Pons (tissue), 1 donor: Measurements from ENCODE around the gene PRKACB.

Experiments
- DNase-seq: peaks from one replicate; pipeline ENCODE4 v3.0.0-alpha.2; 2016; ENCODE audit warnings: low spot score

PRKACB gene

DNA sequence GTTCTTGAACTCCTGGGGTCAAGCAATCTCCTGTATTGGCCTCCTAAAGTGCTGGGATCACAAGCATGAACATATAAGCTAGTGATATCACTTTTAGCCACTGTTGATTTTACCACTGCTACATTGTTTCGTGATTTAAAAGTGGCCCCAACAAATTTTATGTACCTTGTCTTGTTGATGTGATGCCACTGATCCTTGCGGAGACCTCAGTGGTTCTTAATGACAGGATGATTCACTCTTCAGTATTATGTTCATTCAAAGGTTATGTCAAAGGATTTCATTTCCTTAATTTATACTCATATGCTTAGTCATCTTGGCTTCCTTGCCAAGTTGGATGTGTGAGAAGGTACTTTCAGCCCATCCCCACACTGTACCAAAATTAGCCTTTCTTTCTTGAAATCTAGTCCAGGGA, 12.1 kb downstream of the PRKACB start:
- no peak for DNase-seq

DNA sequence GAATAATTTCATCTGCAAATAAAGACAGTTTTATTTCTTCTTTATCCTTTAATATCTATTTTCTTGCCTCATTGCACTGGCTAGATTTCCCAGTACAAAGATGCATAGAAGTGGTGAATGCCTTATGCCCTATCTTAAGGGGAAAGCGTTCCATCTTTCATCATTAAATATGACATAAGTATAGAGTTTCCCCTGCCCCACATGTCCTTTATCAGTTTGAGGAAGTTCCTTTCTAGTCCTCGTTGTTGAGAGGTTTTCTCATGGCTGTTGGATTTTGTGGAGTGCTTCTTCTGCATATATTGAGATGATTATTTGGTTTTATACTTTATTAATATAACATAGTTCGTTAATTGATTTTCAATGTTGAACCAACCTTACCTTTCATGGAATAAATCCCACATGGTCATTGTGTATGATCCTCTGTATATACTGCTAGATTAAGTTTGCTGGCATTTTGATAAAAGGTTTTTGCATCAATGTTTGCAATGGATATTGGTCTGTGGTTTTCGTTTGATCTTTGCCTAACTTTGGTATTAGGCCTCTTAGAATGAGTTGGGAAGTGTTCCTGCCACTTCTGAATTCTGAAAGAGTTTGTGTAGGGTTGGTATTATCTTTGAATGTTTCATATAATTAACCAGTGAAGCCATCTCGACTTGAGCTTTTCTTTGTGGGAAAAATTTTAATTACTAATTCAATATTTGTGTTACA, 15.6 kb downstream of the PRKACB start:
- no peak for DNase-seq

GRCh38 chr1:84162295-84162694, 18.2 kb downstream of the PRKACB start:
- no peak for DNase-seq

DNA sequence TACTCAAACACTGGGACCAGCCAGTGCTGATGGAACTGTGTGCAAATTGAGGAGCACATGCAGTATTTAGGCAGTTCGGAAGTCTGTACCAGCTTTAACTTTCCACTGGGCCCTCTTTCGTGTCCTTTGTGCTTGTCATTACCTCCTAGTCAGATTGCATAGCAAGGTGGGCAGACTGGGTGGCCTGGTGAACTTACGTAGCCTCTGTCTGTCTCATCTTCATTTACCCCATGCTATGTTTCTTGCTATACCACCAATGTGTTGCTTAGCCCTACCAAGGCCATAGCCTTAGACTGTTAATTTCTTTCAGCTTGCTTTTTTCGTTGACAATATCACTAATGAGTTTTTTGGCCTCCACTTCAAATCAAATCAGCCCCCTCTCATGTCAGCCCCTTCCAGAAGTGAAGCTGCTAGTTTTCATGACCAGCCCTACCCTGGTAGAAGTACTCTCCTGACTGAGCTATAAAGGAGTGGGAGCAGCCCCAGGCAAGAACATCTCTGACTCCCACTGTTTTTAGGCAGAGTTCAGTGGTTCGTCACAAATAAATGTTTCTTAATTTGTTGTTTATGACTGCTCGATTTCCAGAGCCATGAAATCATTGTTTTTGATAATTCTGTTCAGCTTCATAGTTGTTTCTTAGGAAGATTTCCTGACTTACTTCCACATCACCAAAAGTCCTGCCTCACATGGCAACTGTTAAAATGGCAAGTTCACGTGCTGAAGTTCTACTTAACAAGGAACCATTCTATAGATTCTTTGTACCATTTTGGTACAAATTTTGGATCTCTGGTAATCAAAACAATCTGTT, 19.3 kb downstream of the PRKACB start:
- peak; percentile 70 for DNase-seq

- DNase-seq: peak; percentile 73
These were observed 20.1 kb downstream of the PRKACB start for GRCh38 chr1:84164161-84164560.

- peak; percentile 84 for DNase-seq
These were observed 20.5 kb downstream of the PRKACB start for GRCh38 chr1:84164567-84165021.

DNA sequence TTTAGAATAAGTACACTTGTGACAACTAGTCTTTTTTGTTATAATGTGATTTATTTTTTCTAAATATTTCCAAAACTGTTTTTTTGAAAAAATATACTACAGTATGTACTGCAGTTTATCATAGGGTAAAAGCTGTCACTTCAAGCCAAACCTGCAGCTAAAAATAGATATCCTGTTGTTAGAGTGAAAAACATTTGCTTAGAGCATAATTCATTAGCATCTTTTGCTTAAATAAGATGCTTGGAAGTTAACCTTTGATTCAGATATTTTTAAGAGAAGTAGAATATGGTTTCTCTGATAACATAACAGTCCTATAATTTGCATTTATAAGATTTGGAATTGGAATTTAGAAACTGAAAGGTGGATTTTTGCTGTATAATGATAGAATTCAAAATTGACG, 21.5 kb downstream of the PRKACB start:
- no peak for DNase-seq

DNA sequence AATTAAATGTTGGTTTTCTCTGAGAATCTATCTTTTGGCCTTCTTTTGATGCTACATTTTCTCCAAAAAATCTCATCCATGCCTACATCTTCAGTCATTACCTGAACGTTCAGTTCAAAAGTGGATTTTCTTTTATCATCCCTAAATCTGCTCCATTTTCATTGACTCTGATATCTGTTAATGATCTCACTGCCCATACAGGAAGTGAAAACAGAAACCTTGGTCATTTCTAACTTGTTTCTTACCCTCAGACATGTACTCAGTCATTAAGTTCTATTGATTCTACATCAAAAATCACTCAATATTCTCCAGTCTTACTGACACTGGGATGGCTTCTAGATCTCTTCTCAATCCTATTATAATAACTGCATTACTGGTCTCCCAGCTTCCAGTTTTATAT, 22.7 kb downstream of the PRKACB start:
- no peak for DNase-seq

DNA sequence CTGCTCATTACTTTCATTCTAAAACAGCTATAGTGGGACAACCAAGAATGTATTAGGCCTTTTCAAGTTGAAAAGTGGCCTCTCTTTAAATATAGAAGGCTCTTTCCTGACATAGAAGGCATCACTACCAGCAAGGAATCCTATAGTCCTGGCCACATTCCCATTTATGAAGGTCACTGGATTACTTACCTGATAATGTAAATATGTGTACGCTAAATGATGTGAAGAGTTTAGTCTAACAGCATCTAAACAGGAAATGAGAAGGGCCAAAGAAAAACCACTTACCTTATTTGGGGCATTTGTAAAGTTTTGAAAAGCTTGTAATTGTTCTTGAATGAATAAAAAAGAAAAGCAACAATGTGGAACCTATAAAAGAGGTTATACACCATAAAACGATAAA, 24.7 kb downstream of the PRKACB start:
- peak; percentile 21 for DNase-seq

DNA sequence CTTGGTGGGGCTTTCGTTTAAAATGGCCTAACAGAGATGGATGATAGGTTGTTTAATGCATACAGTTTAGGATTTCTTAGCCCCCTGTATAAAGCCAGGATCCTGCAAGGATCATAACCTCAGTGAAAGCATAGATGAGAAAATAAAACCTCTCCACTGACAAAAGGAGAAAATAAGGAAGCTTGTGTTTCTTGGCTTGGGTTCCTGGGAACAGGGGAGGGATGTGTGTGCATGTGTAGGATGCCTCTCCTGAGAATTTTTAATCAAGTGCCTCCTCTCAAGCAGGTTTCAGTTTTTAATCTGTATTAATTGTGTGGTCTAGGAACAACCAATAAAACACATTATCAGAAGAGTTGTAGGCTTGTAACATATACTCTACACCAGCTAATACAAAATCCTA, 26.1 kb downstream of the PRKACB start:
- peak; percentile 43 for DNase-seq

- DNase-seq: no peak
These were observed 27.4 kb downstream of the PRKACB start for GRCh38 chr1:84171481-84171880.

GRCh38 chr1:84174051-84174556, 30.0 kb downstream of the PRKACB start:
- DNase-seq: peak; percentile 73

DNA sequence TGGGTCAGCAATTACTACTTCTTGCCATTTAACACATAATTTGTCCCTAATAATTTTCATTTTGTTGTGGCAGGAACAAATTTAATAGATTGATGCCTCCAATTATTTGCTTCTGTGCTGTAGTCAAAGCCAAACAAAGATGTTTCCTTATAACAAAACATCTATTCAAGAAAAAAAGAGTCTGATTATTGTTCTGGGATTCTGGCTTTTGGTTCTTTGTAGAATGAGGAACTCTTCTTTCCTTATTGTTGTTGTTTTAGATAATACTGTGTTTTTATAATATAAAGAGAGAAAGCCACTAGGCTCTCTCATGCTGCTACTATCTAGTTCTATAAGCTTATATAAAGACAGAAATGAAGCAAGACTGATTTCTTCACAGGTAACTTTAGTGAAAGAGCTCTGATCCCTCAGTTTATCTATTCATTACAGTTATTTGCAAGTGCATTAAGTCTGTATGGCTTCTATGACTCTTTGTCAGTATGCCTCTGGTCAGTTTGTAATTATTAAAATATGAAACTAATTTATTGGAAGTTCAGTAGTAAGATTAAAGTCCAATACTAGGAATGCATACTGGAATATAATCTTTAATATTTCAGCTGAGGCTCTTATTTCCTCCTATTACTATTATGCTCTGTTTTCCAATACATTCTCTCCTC, 37.4 kb downstream of the PRKACB start:
- DNase-seq: peak; percentile 90

DNA sequence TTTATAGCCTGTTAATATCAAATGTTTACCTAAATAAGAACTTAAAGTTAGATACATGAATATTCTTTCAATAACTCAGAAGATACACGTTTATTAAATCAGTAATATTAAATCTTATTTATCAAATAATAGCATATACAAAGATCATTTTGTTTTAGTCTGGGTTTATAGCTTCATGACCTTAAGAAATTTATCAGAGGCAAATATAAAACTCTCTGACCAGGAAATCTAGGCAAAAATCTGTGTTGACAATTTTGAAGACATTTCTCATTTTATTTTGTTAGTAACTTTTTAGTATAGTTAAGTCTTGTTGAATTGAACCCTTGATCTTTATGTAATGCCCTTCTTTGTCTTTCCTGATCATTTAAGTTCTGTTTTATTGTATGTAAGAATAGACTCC, 46.4 kb downstream of the PRKACB start:
- no peak for DNase-seq

- no peak for DNase-seq
These were observed 48.6 kb downstream of the PRKACB start for GRCh38 chr1:84192681-84193080.

DNA sequence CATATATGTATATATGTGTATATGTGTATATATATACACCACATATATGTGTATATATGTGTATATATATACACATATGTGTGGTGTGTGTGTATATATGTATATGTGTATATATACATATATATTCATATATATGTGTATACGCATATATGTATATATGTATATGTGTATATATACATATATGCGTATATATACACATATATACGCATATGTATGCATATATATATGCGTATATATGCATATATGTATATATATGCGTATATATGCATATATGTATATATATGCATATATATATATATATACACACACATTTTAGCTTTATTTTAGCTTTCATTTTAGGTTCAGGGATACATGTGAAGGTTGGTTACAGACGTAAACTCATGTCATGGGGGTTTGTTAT, 54.8 kb downstream of the PRKACB start:
- no peak for DNase-seq

DNA sequence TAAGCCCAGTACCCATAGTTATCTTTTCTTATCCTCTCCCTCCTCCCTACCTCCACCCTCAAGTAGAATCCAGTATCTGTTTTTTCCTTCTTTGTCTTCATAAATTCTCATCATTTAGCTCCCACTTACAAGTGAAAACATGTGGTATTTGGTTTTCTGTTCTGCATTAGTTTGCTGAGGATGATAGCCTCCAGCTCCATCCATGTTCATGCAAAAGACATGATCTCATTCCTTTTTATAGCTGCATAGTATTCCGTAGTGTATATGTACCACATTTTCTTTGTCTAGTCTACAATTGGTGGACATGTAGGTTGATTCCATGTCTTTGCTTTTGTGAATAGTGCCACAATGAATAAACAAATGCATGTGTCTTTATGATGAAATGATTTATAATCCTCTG, 55.2 kb downstream of the PRKACB start:
- DNase-seq: no peak

DNA sequence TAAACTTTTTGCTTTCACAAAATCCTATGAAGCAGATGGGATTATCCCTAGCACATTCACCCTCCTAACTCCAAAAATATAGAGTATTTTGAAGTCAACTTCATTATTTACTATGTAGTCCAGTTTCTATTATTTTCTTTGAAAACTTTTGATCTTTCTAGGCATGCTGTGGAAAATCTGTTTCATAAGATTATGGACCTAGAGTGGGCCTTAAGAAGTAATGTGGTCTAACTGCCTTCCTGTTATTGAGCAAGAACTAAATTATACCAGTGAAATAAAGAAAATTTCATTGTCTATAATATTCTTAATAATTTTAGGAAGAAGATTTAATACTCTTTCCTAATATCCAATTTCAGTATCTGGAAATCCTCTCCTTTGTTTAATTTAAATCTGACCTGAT, 58.1 kb downstream of the PRKACB start:
- no peak for DNase-seq

- DNase-seq: no peak
These were observed 62.3 kb downstream of the PRKACB start for GRCh38 chr1:84206375-84206774.

DNA sequence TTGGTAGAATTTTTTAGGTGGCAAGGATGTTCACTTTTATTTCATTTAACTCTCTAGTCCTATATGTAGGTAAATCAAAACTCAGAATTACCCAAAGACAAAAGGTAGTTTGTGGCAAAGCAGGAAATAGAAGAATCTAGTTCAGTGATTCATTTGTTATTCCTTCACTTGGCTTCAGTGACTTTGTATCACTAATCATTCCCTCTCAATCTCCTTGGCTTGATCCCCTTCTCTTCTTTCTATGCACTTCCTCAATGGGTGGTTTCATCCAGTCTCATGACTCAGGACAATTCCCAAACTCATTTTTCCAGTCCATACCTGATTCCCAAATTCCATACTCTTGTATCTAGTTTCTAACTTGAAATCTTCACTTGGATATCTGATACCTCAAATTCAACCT, 64.9 kb downstream of the PRKACB start:
- no peak for DNase-seq

GRCh38 chr1:84214115-84214956, 70.3 kb downstream of the PRKACB start:
- DNase-seq: no peak

- DNase-seq: no peak
These were observed 73.2 kb downstream of the PRKACB start for GRCh38 chr1:84217239-84217638.
